GM12801 (cell line): ENCODE results near the gene SPATA19.

Experiments
- CTCF ChIP-seq: IDR thresholded peaks from one replicate; pipeline ENCODE4 v1.5.1; 2011; ENCODE audit warnings: control low read depth; ENCODE audit not compliant: insufficient read length; ENCODE audit errors: extremely low read depth

SPATA19 gene

GRCh38 chr11:133887692-133888332 lies 42.5 kb upstream of the SPATA19 start:
- no peak for TF ChIP-seq CTCF

- TF ChIP-seq CTCF: no peak
Observed at GRCh38 chr11:133886029-133886428, 40.7 kb upstream of the SPATA19 start.

- TF ChIP-seq CTCF: no peak
Observed at GRCh38 chr11:133872160-133872559, 26.8 kb upstream of the SPATA19 start.

DNA sequence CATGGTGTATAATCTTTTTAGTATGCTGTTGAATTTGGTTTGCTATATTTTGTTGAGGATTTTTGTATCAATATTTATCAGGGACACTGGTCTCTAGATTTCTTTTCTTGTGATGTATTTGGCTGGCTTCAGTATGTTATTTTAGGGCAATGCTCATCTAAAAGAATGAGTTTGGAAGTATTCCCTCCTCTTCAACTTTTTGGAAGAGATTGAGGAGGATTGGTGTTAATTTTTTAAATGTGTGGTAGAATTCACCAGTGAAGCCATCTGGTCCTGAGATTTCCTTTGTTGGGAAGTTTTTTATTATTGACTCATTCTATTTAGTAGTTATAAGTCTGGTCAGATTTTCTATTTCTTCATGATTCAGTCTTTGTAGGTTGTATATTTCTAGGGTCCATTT lies 22.1 kb upstream of the SPATA19 start:
- no peak for TF ChIP-seq CTCF

DNA sequence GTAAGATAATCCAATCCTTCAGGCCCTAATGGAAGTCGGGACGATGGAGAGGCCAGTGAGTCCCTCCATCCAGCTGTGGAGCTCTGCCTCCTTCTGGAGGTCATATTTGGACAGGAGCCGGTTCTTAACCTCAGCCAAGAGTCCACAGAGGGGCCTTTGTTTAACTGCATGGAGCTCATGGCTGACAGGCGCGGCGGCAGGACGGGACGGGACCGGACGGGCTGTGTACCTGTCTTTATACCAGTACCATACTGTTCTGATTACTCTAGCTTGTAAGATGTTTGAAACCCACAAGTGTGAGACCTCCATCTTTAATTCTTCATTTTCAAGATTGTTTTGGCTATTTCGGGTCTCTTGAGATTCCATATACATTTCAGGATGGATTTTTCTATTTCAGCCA lies 20.2 kb upstream of the SPATA19 start:
- no peak for TF ChIP-seq CTCF

- no peak for TF ChIP-seq CTCF
Observed at GRCh38 chr11:133864756-133865155, 19.4 kb upstream of the SPATA19 start.

DNA sequence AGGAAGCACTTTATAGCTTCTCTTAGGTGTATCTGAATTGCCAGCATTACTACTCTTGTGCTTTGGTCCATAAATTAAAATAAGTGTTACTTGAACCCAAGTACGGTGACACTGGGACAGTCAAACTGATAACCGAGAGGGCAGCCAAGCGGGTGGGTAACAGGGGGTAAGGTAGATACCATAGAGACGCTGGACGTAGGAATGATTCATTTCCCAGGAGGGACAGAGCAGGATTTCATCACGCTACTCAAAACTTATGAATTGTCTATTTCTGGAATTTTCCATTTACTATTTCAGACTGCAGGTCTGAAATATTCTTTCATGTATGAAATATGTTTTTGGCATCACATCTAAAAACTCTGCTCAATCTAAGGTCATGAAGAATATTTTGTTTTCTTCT lies 14.8 kb upstream of the SPATA19 start:
- no peak for TF ChIP-seq CTCF

DNA sequence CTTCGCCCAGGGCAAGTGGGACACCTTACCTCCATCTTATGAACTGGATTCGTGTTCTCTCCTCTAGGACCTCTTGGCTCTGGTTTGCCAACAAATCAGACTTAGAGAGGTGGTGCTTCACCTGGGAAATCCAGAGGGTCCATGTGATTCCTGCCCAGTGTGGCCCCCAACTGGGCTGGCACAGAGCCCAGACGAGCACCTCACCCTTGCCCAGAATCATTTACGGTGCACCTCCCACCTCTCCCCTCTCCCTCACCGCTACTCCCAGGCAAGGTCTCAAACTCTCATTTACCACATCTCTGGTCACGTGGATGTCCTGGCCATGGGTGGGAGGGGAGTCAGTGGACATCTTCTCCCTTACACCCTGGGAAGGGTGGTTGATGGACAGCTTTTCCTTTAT lies 1.1 kb downstream of the SPATA19 start:
- no peak for TF ChIP-seq CTCF
